Peyer's patch (tissue), 4 donors: ENCODE results near the gene MCF2L.

Experiments
- CTCF ChIP-seq, 6 experiments: fragments of 450-650 bp in 4 of 6; fragments of 200-600 bp in 2 of 6; sonication (generic) in 1 of 6; IDR thresholded peaks; one replicate each; pipeline ENCODE4 v1.5.1; 2017 to 2019; ENCODE audit warnings: antibody characterized with exemption in 6 of 6, mild to moderate bottlenecking in 3 of 6, moderate library complexity in 1 of 6
- POLR2A ChIP-seq, 2 donors: fragments of 450-650 bp; IDR thresholded peaks; one replicate each; pipeline ENCODE4 v1.5.1; 2017; ENCODE audit warnings: antibody characterized with exemption in 2 of 2, mild to moderate bottlenecking in 2 of 2, moderate library complexity in 2 of 2

- no peak for TF ChIP-seq CTCF (IDR thresholded peaks at IDR 0.05)
- TF ChIP-seq POLR2A (IDR thresholded peaks at IDR 0.05) = no peak
These were observed 47.7 kb downstream of the MCF2L start for GRCh38 chr13:113016526-113017295.
